ENCODE data around the gene PGAP3.

DNA sequence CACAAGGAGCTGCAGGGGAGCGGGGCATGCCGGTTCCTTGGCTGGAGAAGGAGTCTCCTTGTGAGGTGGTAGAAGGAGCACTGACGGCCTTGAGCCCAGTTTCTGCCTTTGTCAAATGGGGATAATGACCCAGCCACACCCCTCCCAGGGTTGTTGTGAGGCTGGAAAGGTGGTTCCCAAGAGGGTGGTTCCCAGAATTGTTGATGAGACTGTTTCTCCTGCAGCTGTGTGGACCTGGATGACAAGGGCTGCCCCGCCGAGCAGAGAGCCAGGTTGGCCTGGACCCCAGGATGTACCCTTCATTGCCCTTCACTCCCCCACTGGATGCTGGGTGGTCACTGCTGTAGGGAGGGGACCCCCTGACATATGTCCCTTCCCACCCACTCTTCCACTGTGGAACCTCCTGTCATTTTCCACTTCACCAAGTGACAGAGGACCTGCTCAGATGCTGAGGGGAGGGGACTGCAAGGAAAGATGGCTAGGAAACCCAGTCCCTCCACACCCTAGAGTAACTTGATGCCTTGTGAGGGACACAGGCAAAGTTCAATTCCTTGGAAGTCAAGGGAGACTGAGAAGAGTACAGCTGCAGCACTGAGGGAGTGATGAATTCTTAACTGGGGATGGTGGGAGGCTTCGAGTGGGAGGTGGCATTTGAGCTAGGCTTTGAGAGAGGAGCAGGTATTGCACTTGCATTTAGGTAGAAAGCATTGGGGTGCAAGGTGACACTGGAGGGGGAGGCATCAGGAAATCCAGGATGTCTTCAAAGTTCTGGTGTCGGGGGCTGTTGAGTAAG lies 31.9 kb upstream of the PGAP3 start:
- TF ChIP-seq, protein P1, sequence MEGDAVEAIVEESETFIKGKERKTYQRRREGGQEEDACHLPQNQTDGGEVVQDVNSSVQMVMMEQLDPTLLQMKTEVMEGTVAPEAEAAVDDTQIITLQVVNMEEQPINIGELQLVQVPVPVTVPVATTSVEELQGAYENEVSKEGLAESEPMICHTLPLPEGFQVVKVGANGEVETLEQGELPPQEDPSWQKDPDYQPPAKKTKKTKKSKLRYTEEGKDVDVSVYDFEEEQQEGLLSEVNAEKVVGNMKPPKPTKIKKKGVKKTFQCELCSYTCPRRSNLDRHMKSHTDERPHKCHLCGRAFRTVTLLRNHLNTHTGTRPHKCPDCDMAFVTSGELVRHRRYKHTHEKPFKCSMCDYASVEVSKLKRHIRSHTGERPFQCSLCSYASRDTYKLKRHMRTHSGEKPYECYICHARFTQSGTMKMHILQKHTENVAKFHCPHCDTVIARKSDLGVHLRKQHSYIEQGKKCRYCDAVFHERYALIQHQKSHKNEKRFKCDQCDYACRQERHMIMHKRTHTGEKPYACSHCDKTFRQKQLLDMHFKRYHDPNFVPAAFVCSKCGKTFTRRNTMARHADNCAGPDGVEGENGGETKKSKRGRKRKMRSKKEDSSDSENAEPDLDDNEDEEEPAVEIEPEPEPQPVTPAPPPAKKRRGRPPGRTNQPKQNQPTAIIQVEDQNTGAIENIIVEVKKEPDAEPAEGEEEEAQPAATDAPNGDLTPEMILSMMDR (IDR thresholded peaks at IDR 0.05), result no peak
- no peak for TF ChIP-seq POLR2AphosphoS5 (IDR thresholded peaks at IDR 0.05)
